Stimulated activated CD4-positive, alpha-beta T cell treated with anti-CD3 and anti-CD28 coated beads, Interleukin-15, amount 100 ng/mL, for 1 hour (primary cell): ENCODE measurements around the gene SMARCD3.

ENCODE experiments used
- DNase-seq, 2 donors: peaks; one replicate each; pipeline ENCODE4 v3.0.0-alpha.2; 2020; ENCODE audit warnings: low read depth in 1 of 2, low spot score in 1 of 2

SMARCD3 gene

GRCh38 chr7:151237244-151238189 lies 11.0 kb downstream of the SMARCD3 start:
- no peak for DNase-seq

- no peak for DNase-seq
These were observed 12.1 kb downstream of the SMARCD3 start for GRCh38 chr7:151236406-151236805.

DNA sequence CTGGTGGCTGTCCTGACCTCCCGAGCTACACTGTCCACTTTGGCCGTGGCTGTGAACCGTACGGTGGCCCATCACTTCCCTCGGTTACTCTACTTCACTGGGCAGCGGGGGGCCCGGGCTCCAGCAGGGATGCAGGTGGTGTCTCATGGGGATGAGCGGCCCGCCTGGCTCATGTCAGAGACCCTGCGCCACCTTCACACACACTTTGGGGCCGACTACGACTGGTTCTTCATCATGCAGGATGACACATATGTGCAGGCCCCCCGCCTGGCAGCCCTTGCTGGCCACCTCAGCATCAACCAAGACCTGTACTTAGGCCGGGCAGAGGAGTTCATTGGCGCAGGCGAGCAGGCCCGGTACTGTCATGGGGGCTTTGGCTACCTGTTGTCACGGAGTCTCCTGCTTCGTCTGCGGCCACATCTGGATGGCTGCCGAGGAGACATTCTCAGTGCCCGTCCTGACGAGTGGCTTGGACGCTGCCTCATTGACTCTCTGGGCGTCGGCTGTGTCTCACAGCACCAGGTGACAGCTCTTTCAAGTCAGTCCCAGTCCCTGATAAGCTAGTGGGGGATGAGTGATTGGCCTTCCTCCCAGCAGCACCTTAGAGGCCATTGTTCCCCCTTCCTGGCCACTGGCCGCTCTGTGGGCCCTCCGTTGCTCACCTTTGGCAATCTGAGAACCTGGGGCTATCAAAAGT lies 13.3 kb downstream of the SMARCD3 start:
- DNase-seq = no peak

GRCh38 chr7:151233804-151234203 lies 14.7 kb downstream of the SMARCD3 start:
- no peak for DNase-seq

DNA sequence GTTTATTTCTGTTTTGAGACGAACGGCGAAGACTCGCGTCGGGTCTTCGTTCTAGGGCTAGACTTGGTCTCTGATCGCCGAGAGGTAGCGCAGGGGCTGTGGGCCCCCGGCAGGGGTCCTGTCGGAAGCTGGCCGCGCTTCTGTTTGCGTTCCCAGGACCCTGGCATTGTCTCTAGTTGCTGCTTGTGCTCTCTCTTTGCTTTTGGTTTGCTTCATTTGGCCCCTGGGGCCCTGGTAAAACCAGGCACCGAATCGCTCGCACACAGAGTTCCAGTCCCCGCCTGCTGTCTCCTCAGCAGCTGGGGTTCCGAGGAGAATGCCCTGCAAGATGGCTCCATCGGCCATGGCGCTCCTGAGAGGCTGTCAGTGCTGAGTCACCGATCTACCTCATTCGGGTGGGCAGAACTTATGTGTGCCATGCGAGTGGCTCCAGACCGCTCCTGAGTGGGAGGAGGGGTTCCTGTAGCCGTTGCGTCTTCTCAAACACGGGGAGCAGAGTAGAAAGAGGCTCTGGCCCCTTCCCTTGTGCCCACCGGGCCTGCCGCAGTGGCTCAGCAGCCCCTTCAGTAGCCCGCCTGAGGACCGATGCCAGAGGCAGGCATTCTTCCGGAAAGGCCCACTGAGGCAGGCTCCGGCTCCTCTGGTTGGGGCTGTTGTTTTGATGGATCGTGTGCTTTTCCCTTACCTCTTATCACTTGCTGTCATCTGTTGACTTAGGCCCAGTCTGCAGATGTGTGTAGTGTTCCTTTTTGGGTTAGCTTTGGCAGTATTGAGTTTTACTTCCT lies 15.4 kb downstream of the SMARCD3 start:
- peak; percentile 40 to 55 for DNase-seq

- peak; percentile 76 to 80 for DNase-seq
These were observed 16.2 kb downstream of the SMARCD3 start, which contains the start of gene CHPF2 for GRCh38 chr7:151232091-151232916. TSS of gene CHPF2 (plus strand) at chr7:151232483. CDS start at chr7:151234012, 1,529 bp downstream.

DNA sequence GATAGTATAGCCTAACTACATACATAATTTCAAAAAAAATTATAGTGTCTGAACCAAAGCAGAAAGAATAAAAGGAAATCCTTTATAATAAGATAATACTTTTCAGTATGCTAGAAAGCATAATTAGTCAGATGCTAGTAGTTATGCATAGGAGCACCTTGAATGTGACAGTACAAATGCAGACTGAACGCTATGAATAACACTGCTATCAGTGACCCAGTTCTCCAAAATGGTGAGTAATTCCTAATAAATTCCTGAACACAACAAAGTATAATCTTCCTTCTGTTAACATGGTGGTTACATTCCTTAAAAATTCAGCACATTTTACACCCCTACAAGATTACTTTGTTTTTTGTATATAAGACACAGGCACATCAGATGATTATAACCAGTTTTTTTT lies 17.4 kb downstream of the SMARCD3 start:
- no peak for DNase-seq

- DNase-seq = no peak
These were observed 19.2 kb downstream of the SMARCD3 start for GRCh38 chr7:151229249-151229648.

GRCh38 chr7:151228024-151228866 lies 20.2 kb downstream of the SMARCD3 start:
- no peak for DNase-seq

- DNase-seq = peak; percentile 94 to 98
These were observed 21.4 kb downstream of the SMARCD3 start, which contains the start of gene ABCF2 for GRCh38 chr7:151226875-151227782. TSS of gene ABCF2 (minus strand) at chr7:151227205. CDS start at chr7:151226458, 747 bp downstream.

- DNase-seq = no peak
These were observed 22.0 kb downstream of the SMARCD3 start for GRCh38 chr7:151226560-151226874.

- no peak for DNase-seq
These were observed 22.5 kb downstream of the SMARCD3 start for GRCh38 chr7:151225948-151226510.

DNA sequence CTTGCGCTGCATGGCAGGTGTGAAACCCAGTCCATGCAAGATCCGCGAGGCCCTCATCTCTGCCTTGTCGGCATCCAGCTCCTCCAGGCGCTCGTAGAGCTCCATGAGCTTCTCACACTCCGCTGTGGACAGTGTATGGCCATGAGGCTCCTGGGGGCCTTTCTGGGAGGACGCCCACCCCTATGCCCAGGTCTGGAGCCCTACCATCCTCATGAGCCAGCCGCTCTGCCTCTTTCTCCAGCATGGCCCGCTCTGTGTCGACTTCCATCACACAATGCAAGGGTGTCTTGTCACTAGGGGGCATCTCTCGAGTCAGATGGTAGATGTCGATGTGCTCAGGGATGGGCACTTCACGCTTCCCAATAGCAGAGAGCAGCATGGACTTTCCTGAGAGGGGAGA lies 24.8 kb downstream of the SMARCD3 start:
- DNase-seq = no peak

GRCh38 chr7:151218170-151218569 lies 30.3 kb downstream of the SMARCD3 start:
- no peak for DNase-seq

DNA sequence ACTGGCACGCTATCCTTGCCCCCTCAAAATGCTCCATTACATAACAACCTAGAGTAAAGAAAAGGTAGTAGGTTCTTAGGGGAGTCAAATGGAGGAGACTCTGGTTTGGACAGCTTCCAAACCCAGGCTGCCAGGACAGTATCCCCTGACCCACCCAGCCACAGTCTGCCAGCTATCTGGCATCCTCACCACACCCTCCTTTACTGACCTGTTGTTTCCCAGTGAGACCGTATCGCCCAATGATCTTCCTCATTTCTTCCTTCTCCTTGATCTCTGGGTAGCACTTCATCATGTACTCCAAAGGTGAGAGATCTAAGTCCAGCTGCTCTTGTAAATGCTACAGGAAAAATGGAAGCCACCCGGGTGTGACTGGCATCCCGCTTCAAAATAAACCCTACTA lies 33.1 kb downstream of the SMARCD3 start:
- DNase-seq = no peak

DNA sequence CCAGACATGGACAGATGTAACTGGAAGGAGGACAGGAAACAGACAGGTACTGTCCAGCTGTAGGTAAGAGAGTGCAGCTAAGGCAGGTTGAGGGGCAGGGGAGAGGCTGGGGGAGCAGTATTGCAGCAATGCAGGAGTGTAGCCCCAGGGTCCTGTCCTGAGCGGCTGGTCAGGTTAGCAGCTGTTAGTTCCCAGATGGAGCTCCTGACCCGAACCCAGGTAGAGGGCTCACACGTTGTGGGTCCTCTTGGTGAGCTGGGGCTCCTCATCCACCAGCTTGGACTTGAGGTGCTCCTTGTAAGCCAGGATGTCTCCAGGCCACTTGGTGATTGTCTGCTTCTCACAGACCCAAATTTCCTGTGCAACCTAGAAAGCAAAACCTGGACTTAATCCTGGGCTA lies 34.7 kb downstream of the SMARCD3 start:
- no peak for DNase-seq

DNA sequence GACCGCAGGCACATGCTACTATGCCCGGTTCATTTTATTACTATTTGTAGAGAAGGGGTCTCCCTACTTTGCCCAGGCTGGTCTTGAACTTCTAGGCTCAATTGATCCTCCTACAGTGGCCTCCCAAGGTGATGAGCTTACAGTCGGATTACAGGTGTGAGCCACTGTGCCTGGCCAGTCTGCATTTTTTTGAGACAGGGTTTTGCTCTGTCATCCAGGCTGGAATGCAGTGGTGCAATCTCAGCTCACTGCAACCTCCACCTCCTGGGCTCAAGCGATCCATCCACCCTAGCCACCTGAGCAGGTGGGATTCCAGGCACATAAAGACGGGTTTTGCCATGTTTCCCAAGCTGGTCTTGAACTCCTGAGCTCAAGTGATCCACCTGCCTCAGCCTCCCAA lies 35.9 kb downstream of the SMARCD3 start:
- no peak for DNase-seq

DNA sequence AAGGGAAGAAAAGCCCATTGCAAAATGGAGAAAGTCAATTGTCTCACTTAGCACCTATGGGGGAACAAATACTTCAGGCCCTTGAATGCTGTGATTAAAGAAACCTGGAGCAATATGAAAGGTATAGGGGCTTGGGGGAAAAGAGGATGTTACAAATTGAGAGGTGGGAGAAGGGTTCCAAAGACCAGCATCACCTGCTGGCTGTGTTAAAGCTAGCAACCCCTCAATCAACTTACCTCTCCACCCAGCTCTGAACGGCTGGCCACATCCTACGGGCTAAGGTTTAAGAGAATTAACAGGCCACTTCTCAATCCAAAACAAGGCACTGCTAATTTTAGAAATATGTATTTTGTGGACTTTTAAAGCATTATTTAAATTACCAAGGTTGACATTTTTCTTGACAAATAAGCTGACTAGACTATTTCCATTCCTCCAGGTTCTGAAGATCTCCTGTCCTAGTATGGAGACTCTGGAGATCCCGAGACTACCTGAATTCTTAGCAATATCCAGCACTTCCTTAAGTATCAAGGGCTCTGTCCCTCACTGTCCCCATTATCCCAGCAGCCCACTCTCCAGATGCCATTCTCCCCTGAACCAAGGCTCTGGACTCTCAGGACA lies 37.2 kb downstream of the SMARCD3 start:
- DNase-seq = no peak
